ENCODE data around the gene KRCC1.

DNA sequence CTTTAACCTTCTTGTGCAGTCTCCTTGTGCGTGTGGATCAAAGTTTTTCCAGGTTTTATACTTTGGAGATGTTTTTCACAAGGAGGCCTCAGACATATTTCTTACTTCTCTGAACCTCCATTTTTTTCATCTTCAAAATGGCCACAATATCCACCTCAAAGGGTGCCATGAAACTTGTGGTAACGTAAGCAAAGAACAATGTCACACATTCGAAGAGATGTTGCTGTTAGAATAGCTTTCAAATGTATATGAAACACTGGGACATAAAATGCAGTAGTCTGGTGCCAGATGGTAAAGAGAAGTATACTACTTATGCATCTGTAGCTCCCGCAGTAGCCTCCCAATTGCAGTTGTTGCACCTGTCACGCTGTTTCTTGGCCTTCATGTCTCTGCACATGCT, 2.6 kb upstream of the KRCC1 start:
- TF ChIP-seq, protein P1, sequence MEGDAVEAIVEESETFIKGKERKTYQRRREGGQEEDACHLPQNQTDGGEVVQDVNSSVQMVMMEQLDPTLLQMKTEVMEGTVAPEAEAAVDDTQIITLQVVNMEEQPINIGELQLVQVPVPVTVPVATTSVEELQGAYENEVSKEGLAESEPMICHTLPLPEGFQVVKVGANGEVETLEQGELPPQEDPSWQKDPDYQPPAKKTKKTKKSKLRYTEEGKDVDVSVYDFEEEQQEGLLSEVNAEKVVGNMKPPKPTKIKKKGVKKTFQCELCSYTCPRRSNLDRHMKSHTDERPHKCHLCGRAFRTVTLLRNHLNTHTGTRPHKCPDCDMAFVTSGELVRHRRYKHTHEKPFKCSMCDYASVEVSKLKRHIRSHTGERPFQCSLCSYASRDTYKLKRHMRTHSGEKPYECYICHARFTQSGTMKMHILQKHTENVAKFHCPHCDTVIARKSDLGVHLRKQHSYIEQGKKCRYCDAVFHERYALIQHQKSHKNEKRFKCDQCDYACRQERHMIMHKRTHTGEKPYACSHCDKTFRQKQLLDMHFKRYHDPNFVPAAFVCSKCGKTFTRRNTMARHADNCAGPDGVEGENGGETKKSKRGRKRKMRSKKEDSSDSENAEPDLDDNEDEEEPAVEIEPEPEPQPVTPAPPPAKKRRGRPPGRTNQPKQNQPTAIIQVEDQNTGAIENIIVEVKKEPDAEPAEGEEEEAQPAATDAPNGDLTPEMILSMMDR (IDR thresholded peaks at IDR 0.05 in 4 of 5, conservative IDR thresholded peaks at IDR 0.05 in 1 of 5) = no peak
- TF ChIP-seq POLR2A (IDR thresholded peaks at IDR 0.05) = no peak
